ENCODE data around the gene NPR3.

NPR3 gene

DNA sequence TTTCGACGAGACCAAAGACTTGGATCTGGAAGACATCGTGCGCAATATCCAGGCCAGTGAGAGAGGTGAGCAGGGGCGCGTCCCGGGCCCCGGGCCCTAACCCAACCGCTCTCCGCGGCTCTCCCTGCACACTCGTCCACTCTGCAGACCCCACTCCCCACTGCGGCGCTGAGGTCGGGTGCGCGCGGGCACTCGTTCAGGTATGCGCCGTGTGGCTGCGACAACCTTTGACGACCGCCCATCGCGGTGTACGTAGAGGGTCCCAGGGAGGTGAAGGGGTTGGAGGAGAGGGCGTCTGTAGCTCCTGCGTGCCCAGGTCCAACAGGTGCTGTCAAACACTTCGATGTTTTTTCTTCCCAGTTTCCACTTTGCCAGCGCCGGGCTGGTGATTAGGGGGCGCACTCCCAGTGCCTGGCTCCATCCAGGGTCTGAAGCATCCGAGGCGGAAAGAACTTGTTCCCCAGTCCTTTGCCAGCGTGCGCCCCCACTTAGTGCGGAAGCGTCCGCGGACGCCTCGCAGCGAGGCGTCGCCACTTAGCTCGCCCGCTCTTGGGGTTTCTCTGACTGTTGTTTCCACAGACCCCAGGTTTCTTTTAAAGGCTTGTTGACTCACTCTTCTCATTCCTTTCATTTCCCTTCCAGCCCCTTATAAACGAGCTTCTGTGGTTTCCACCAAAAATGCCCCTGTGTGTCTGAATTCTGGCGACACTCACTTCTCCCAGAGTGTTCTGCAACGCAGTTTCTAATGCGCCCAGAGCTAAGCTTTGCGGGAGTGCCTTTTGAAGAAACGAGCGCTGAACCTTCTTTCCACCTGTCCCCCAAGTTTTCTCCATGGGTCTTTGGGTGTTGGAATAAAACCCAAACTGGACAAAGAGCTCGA lies 1.6 kb downstream of the NPR3 start:
- peak; percentile 34 to 39 for DNase-seq

GRCh38 chr5:32713361-32713769 lies 2.2 kb downstream of the NPR3 start:
- peak in 1 of 2 experiments; percentile 20 for DNase-seq

- DNase-seq, result peak; percentile 25 to 26
These were observed 2.8 kb downstream of the NPR3 start for GRCh38 chr5:32713770-32714381.

- no peak for DNase-seq
These were observed 3.7 kb downstream of the NPR3 start for GRCh38 chr5:32714836-32715235.

DNA sequence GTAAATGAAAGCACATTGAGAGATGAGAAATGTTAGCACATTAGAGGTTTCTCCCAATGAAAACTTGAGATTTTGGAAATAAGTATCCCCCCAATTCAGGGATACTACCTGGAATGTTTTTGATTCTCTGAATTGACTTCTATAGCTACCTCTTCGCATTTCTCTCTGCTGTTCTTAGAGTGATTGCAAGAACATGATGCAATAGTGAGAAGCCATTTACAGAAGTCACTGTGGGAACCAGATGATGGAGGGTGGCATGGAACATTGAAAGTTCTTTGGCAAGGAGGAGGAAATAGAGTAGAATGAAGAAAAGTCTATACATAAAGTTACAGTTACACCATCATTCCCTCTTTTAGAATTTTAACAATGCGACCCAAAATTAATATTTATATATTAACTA lies 9.2 kb downstream of the NPR3 start:
- DNase-seq, result no peak

GRCh38 chr5:32721626-32722025 lies 10.5 kb downstream of the NPR3 start:
- DNase-seq, result no peak

- no peak for DNase-seq
These were observed 11.8 kb downstream of the NPR3 start for GRCh38 chr5:32722957-32723356.

- no peak for DNase-seq
These were observed 13.4 kb downstream of the NPR3 start for GRCh38 chr5:32724526-32724925.

DNA sequence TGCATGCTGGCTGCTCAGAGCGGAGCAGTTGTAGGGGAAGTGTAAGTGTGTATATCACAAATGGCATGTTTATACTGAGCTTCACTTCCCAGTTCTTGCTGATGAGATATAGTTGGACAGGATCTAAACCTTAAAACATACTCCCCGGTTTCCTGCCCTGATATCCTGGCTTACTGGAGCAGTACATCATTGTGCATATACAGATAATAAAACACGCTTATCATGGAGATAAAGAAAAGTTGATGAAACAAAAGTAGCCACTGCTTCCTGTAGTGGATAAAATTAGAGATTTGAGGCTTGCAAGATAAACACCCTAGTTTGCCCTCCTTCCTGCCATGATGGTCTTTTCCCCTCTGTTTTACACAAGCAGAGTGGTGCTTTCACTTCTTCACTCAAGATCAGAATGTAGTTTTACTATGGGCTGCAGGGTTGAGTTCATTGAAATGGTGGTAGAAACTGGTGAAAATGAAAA lies 15.0 kb downstream of the NPR3 start:
- no peak for DNase-seq

- DNase-seq, result no peak
These were observed 18.5 kb downstream of the NPR3 start for GRCh38 chr5:32729651-32730050.

- DNase-seq, result no peak
These were observed 22.6 kb downstream of the NPR3 start for GRCh38 chr5:32733590-32734340.

DNA sequence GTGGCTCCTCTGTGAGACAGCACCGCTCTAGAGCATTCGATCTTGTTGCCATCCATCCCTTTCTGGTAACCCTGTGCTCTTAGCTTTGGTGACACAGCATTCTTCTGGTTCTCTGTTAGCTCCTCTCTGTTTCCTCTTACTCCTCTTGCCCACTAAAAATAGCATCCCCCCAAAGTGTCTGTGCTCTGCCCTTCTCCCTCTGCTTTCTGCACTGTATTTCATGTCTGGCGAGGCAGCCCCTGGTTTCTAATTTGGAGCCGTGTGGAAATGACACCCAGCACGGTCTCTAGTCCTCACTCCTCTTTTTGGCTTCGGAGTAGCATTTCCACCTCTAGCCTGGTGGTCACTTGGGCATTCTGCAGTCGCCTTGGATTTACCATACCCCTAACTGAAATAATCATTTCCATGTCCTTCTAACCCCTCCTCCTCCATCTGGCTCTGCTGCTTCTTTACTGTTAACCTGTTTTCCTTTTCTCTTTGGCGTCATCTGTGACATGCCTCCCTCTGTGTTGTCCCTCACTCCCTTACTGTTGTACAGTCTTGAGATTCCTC lies 23.8 kb downstream of the NPR3 start:
- DNase-seq, result no peak

DNA sequence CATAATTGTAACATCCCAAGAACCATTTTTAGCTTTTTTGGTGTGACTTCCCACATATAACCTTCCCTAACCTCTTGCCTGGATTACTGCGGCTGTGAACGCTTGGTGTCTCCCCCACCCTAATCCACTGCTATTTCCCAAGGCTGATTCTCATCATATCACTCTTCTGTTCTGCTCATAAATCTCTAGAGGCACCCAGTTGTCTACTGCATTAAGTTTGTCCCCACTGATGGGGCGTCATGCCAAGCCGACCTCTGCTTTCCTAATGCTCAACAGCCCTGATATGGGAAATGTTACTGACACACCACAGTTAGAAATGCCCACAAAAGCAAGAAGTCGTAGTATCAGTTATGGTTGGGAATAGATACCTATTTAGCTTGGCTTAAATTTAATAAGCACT lies 24.4 kb downstream of the NPR3 start:
- no peak for DNase-seq

GRCh38 chr5:32736842-32737241 lies 25.7 kb downstream of the NPR3 start:
- DNase-seq, result no peak

GRCh38 chr5:32740651-32741050 lies 29.5 kb downstream of the NPR3 start:
- DNase-seq, result no peak

GRCh38 chr5:32745317-32745716 lies 34.2 kb downstream of the NPR3 start:
- DNase-seq, result no peak

- no peak for DNase-seq
These were observed 41.3 kb downstream of the NPR3 start for GRCh38 chr5:32752411-32752810.

GRCh38 chr5:32753051-32753450 lies 41.9 kb downstream of the NPR3 start:
- no peak for DNase-seq

- no peak for DNase-seq
These were observed 42.6 kb downstream of the NPR3 start for GRCh38 chr5:32753765-32754164.

DNA sequence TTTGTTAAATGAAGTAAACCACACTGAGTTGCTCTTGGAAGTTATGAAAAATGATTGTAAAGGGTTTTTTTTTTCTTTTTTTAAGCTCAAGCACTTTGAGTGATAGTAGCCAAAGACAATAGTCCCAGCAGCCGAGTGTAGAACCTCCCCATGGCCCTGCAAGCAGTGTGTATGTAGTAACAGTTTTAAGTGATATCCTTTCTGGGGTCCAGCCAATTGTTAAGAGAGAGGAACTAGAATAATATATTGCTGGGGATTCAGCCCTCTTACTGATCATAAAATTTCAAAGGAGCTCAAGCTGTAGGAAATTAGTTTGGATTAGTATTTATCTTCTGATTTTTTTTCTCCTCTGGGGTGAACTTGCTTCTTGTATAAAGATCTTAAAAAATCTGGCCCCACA lies 43.2 kb downstream of the NPR3 start:
- no peak for DNase-seq

GRCh38 chr5:32760091-32760509 lies 49.0 kb downstream of the NPR3 start:
- DNase-seq, result no peak

GRCh38 chr5:32765266-32765665 lies 54.1 kb downstream of the NPR3 start:
- DNase-seq, result no peak

- DNase-seq, result no peak
These were observed 56.9 kb downstream of the NPR3 start for GRCh38 chr5:32767948-32768467.
